ENCODE measurements around the gene RNF151.

- no peak for TF ChIP-seq CTCF (IDR thresholded peaks at IDR 0.05)
- no peak for TF ChIP-seq POLR2A (IDR thresholded peaks at IDR 0.05; ENCODE audit: low read depth)
- TF ChIP-seq POLR2AphosphoS5 (IDR thresholded peaks at IDR 0.05), result no peak
Measured at GRCh38 chr16:1922357-1922756, 44.3 kb upstream of the RNF151 start.
